ENCODE results near the gene ADRA1B.
A peak's percentile ranks its signal among the peaks of the same experiment; 100 is the strongest.
"Not testable (repeated sequence)": the region's sequence is repeated elsewhere in the genome, so short reads cannot be mapped to it uniquely, and the experiment has no call there.

The ADRA1B gene

GRCh38 chr5:159953609-159954008 is 37.3 kb downstream of the ADRA1B start:
- Histone ChIP-seq H3K36me3 (ENCODE audit: control insufficient read depth, insufficient read depth, low read length) (no peaks in the 10 kb centered on the region), H3K9ac (ENCODE audit: low read depth, low read length) (no peak overlapping the region), H3K4me1 (ENCODE audit: control insufficient read depth, insufficient read depth, low read length) (no peaks in the 10 kb centered on the region), H3K4me3 (ENCODE audit: low read depth, low read length) (no peak overlapping the region), H3K27ac (ENCODE audit: low read depth, low read length) (no peak overlapping the region), H3K9me3 (ENCODE audit: control insufficient read depth, insufficient read depth, low read length) (no peaks in the 10 kb centered on the region), H3K27me3 (ENCODE audit: control insufficient read depth, insufficient read depth, low read length) (no peaks in the 10 kb centered on the region)

DNA sequence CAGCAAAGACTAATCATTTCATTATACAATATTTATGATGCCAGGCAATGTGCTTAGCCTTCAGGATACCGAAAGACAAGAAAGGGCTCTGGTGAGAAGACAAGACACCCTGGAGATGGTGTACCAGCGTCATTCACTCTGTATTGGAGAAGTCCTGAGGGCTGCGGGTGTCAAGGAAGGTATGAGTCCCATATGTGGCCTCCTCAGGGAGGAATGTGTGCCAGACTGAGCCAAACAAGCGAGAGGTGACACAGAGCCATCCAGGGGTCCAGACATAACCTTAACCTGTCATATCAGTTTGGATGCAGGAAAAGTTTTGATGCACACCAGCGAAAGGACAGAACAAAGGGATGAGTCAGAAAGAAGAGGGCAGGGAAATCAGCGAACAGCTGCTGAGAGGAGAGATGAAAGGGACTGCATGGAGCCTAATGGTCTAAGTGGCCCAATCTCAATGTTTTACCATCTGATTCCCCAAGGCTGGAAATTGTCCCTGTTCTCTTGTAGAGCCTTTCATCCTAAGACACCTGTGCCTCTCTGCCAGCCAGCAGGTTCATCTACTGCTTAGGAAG is 38.9 kb downstream of the ADRA1B start:
- Histone ChIP-seq H3K36me3 (ENCODE audit: control insufficient read depth, insufficient read depth, low read length) (no peaks in the 10 kb centered on the region), H3K9me3 (ENCODE audit: control insufficient read depth, insufficient read depth, low read length) (no peaks in the 10 kb centered on the region), H3K9ac (ENCODE audit: low read depth, low read length) (no peak overlapping the region), H3K27ac (ENCODE audit: low read depth, low read length) (no peak overlapping the region), H3K4me1 (ENCODE audit: control insufficient read depth, insufficient read depth, low read length) (no peaks in the 10 kb centered on the region), H3K27me3 (ENCODE audit: control insufficient read depth, insufficient read depth, low read length) (no peaks in the 10 kb centered on the region), H3K4me3 (ENCODE audit: low read depth, low read length) (no peak overlapping the region)

DNA sequence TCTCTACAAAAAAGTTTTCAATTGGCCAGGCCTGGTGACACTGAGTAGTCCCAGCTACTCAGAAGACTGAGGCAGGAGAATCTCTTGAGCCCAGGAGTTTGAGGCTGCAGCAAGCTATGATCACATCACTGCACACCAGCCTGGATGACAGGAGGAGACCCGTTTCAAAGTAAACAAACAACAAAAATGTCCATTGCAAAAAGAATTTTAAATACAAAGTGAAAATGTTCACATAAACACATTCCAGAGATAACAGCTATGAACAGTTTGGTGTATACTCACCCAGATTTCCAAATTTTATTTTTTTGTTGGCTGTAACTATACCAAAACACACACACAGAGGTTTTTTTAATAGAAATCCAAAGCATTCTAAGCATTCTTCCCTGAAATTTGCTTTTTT is 39.8 kb downstream of the ADRA1B start:
- Histone ChIP-seq H3K9ac (ENCODE audit: low read depth, low read length) (no peak overlapping the region), H3K36me3 (ENCODE audit: control insufficient read depth, insufficient read depth, low read length) (no peaks in the 10 kb centered on the region), H3K27ac (ENCODE audit: low read depth, low read length) (no peak overlapping the region), H3K4me1 (ENCODE audit: control insufficient read depth, insufficient read depth, low read length) (no peaks in the 10 kb centered on the region), H3K27me3 (ENCODE audit: control insufficient read depth, insufficient read depth, low read length) (no peaks in the 10 kb centered on the region), H3K9me3 (ENCODE audit: control insufficient read depth, insufficient read depth, low read length) (no peaks in the 10 kb centered on the region), H3K4me3 (ENCODE audit: low read depth, low read length) (no peak overlapping the region)

GRCh38 chr5:159961176-159962160 is 45.2 kb downstream of the ADRA1B start:
- Histone ChIP-seq H3K27me3 (ENCODE audit: control insufficient read depth, insufficient read depth, low read length) (no peaks in the 10 kb centered on the region), H3K27ac (ENCODE audit: low read depth, low read length) (no peak overlapping the region), H3K4me1 (ENCODE audit: control insufficient read depth, insufficient read depth, low read length) (no peaks in the 10 kb centered on the region), H3K36me3 (ENCODE audit: control insufficient read depth, insufficient read depth, low read length) (no peaks in the 10 kb centered on the region), H3K4me3 (ENCODE audit: low read depth, low read length) (no peak overlapping the region), H3K9me3 (ENCODE audit: control insufficient read depth, insufficient read depth, low read length) (no peaks in the 10 kb centered on the region), H3K9ac (ENCODE audit: low read depth, low read length) (no peak overlapping the region)

DNA sequence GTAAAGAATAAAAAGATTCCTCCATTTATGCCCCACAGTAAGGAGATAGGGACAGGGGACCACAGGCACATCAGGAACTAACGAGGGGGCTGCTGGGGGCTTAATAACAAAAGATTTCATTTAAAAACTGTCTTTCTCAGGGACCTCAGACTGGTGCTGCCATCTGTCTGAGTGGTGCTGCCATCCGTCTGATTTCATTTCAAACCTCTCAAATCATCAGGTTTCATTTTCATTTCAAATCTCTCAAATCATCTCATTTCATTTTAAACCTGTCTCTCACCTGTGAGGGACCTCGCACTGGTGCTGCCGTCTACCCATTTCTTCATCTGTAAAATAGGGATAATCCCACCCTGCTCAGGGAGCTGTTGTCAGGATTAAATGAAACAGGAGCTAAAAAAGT is 45.9 kb downstream of the ADRA1B start:
- H3K9me3 ChIP-seq (ENCODE audit: control insufficient read depth, insufficient read depth, low read length) = no peaks in the 10 kb centered on the region
- no peaks in the 10 kb centered on the region for H3K27me3 ChIP-seq (ENCODE audit: control insufficient read depth, insufficient read depth, low read length)
- no peak overlapping the region for H3K9ac ChIP-seq (ENCODE audit: low read depth, low read length)
- H3K36me3 ChIP-seq (ENCODE audit: control insufficient read depth, insufficient read depth, low read length) = no peaks in the 10 kb centered on the region
- H3K4me1 ChIP-seq (ENCODE audit: control insufficient read depth, insufficient read depth, low read length) = no peaks in the 10 kb centered on the region
- H3K27ac ChIP-seq (ENCODE audit: low read depth, low read length) = no peak overlapping the region
- H3K4me3 ChIP-seq (ENCODE audit: low read depth, low read length) = no peak overlapping the region

GRCh38 chr5:159963935-159964334 is 47.7 kb downstream of the ADRA1B start:
- Histone ChIP-seq H3K4me1 (ENCODE audit: control insufficient read depth, insufficient read depth, low read length) (no peaks in the 10 kb centered on the region), H3K9me3 (ENCODE audit: control insufficient read depth, insufficient read depth, low read length) (no peaks in the 10 kb centered on the region), H3K36me3 (ENCODE audit: control insufficient read depth, insufficient read depth, low read length) (no peaks in the 10 kb centered on the region), H3K4me3 (ENCODE audit: low read depth, low read length) (no peak overlapping the region), H3K27me3 (ENCODE audit: control insufficient read depth, insufficient read depth, low read length) (no peaks in the 10 kb centered on the region), H3K9ac (ENCODE audit: low read depth, low read length) (no peak overlapping the region), H3K27ac (ENCODE audit: low read depth, low read length) (no peak overlapping the region)

DNA sequence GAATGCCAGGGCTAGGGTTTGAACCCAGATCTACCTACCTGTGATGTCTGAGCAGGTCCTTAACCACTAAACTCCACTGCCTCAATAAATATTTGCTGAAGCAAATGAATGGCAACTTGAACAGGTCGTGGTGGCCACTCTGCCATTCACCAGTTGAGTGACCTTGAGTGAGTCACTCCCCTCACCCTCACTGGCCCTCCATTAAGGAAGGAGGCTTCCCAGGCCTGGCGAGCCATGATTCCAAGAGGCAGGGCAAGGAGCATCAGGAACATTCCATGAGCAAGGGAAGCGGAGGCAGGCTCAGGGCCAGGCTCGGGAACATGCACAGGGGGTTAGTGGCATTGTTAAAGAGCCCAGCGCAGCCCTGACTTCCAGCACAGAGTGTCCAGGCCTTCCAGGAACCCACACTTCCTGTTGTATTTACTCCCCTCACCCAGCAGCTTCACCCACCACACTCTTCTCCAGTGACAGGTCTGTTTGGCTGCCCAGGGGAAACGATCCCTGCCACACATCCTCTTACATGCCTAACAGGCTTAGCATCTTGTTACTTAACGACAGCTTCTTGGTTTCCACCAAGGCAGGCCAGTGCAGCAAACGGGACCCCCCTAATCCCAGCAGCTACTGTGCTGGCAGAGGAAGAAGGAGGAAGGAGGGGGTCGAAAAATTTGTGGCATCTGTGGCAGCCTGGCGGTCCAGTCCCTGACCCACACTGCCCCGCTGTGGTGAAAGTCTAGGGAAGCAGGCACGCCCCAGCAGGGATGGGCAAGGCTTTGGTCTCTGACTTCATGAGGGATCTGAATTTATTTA is 49.0 kb downstream of the ADRA1B start:
- no peaks in the 10 kb centered on the region for H3K9me3 ChIP-seq (ENCODE audit: control insufficient read depth, insufficient read depth, low read length)
- no peaks in the 10 kb centered on the region for H3K36me3 ChIP-seq (ENCODE audit: control insufficient read depth, insufficient read depth, low read length)
- H3K4me3 ChIP-seq (ENCODE audit: low read depth, low read length) = no peak overlapping the region
- no peak overlapping the region for H3K27ac ChIP-seq (ENCODE audit: low read depth, low read length)
- no peaks in the 10 kb centered on the region for H3K4me1 ChIP-seq (ENCODE audit: control insufficient read depth, insufficient read depth, low read length)
- no peak overlapping the region for H3K9ac ChIP-seq (ENCODE audit: low read depth, low read length)
- peaks cover 2% of the 10 kb centered on the region for H3K27me3 ChIP-seq (ENCODE audit: control insufficient read depth, insufficient read depth, low read length)

- not testable (repeated sequence) for H3K27ac ChIP-seq (ENCODE audit: low read depth, low read length); H3K4me1 ChIP-seq (ENCODE audit: control insufficient read depth, insufficient read depth, low read length); H3K9me3 ChIP-seq (ENCODE audit: control insufficient read depth, insufficient read depth, low read length); H3K36me3 ChIP-seq (ENCODE audit: control insufficient read depth, insufficient read depth, low read length); H3K27me3 ChIP-seq (ENCODE audit: control insufficient read depth, insufficient read depth, low read length); H3K4me3 ChIP-seq (ENCODE audit: low read depth, low read length); H3K9ac ChIP-seq (ENCODE audit: low read depth, low read length)
Measured at GRCh38 chr5:159965838-159966128, 49.5 kb downstream of the ADRA1B start.

GRCh38 chr5:159969966-159970365 is 53.7 kb downstream of the ADRA1B start:
- Histone ChIP-seq H3K9ac (ENCODE audit: low read depth, low read length) (no peak overlapping the region), H3K27me3 (ENCODE audit: control insufficient read depth, insufficient read depth, low read length) (peaks cover 41% of the 10 kb centered on the region), H3K4me3 (ENCODE audit: low read depth, low read length) (no peak overlapping the region)

GRCh38 chr5:159971038-159971437 is 54.8 kb downstream of the ADRA1B start:
- Histone ChIP-seq H3K4me1 (ENCODE audit: control insufficient read depth, insufficient read depth, low read length) (peaks cover 4% of the 10 kb centered on the region; the same call in 1 of the 2 replicates), H3K27ac (ENCODE audit: low read depth, low read length) (no peak overlapping the region), H3K36me3 (ENCODE audit: control insufficient read depth, insufficient read depth, low read length) (no peaks in the 10 kb centered on the region), H3K27me3 (ENCODE audit: control insufficient read depth, insufficient read depth, low read length) (peaks cover 41% of the 10 kb centered on the region), H3K9ac (ENCODE audit: low read depth, low read length) (no peak overlapping the region), H3K4me3 (ENCODE audit: low read depth, low read length) (no peak overlapping the region), H3K9me3 (ENCODE audit: control insufficient read depth, insufficient read depth, low read length) (no peaks in the 10 kb centered on the region)

More at GRCh38 chr5:159969966-159970365, 53.7 kb downstream of the ADRA1B start:
- Histone ChIP-seq H3K36me3 (ENCODE audit: control insufficient read depth, insufficient read depth, low read length) (no peaks in the 10 kb centered on the region), H3K9me3 (ENCODE audit: control insufficient read depth, insufficient read depth, low read length) (no peaks in the 10 kb centered on the region), H3K27ac (ENCODE audit: low read depth, low read length) (no peak overlapping the region), H3K4me1 (ENCODE audit: control insufficient read depth, insufficient read depth, low read length) (peaks cover 4% of the 10 kb centered on the region; the same call in 1 of the 2 replicates)

- no peaks in the 10 kb centered on the region for H3K9me3 ChIP-seq (ENCODE audit: control insufficient read depth, insufficient read depth, low read length)
- no peak overlapping the region for H3K9ac ChIP-seq (ENCODE audit: low read depth, low read length)
- no peaks in the 10 kb centered on the region for H3K36me3 ChIP-seq (ENCODE audit: control insufficient read depth, insufficient read depth, low read length)
- peak overlapping the region; percentile 58; the same call in 1 of the 2 replicates for H3K4me3 ChIP-seq (ENCODE audit: low read depth, low read length)
- H3K27me3 ChIP-seq (ENCODE audit: control insufficient read depth, insufficient read depth, low read length) = peaks cover 41% of the 10 kb centered on the region
- H3K4me1 ChIP-seq (ENCODE audit: control insufficient read depth, insufficient read depth, low read length) = peaks cover 4% of the 10 kb centered on the region; the same call in 1 of the 2 replicates
- H3K27ac ChIP-seq (ENCODE audit: low read depth, low read length) = no peak overlapping the region
Measured at GRCh38 chr5:159971514-159971913, 55.2 kb downstream of the ADRA1B start.

Measured in HUES48 (cell line).